ENCODE results near the gene CLPSL2. TPM values are rescaled to one million over a fixed set of nuclear protein-coding genes. Genes with fewer than 3 reads are reported as not detected.

The CLPSL2 gene
- total and polyA plus RNA-seq, 10 of the 15 experiments (the other 5 are each of a cell fraction or from before 2014, with no cell fraction given): 0.32 to 1.3 TPM; not detected in 8

GRCh38 chr6:35817515-35817914 is 41.1 kb downstream of the CLPSL2 start:
- Histone ChIP-seq H3K27ac (ENCODE audit: control insufficient read depth, insufficient read depth) (no peak overlapping the region), H3K9me3 (replicated peaks; ENCODE audit: control insufficient read depth, insufficient read depth, low read length) (peaks cover 2% of the 10 kb centered on the region; the same call in 2 of the 3 replicates), H4K20me1 (ENCODE audit: control insufficient read depth, insufficient read depth) (no peaks in the 10 kb centered on the region), H3K36me3 (ENCODE audit: control insufficient read depth in 2 of 2, insufficient read depth in 2 of 2, low read length in 1 of 2) (no peaks in the 10 kb centered on the region), H2AFZ (ENCODE audit: control insufficient read depth, low read depth, low read length) (no peak overlapping the region), H3K4me3 (no peak overlapping the region), H3K4me1 (ENCODE audit: control insufficient read depth, insufficient read depth, low read length) (no peaks in the 10 kb centered on the region), H3K79me2 (ENCODE audit: control insufficient read depth, insufficient read depth, low read length) (no peaks in the 10 kb centered on the region), H3K27me3 (replicated peaks in 1 of 2; ENCODE audit: control insufficient read depth in 2 of 2, insufficient read depth in 2 of 2, low read length in 1 of 2) (no peaks in the 10 kb centered on the region), H3K4me2 (ENCODE audit: control insufficient read depth, insufficient read depth) (no peak overlapping the region), H3K9ac (ENCODE audit: control insufficient read depth, insufficient read depth, low read length) (no peak overlapping the region)
- ChIA-PET POLR2A (no interaction called here), SMC1A (ENCODE audit: uncharacterized antibody, unreplicated experiment) (no interaction called here), CTCF (no interaction called here), RAD21 (ENCODE audit: unreplicated experiment) (no interaction called here)
- ATAC-seq (no peak), FAIRE-seq (no peak), DNase-seq (ENCODE audit: low read depth, low spot score) (no peak)
- intact Hi-C loops (cut with micrococcal nuclease; ENCODE audit: unreplicated experiment) (no loop called here), in situ Hi-C loops (cut with MboI) (no loop called here)
- no TSS peak for BruUV-seq (replicated peaks)
- TF ChIP-seq CREM (IDR thresholded peaks at IDR 0.05; ENCODE audit: low read depth) (no peak), RELA (IDR thresholded peaks at IDR 0.05; ENCODE audit: borderline replicate concordance, partially characterized antibody) (no peak), JUNB (IDR thresholded peaks at IDR 0.05) (no peak), MYC (IDR thresholded peaks at IDR 0.05; ENCODE audit: insufficient read depth, insufficient read length, insufficient replicate concordance, low read length, severe bottlenecking) (no peak), CTCF (IDR thresholded peaks at IDR 0.05 in 2 of 3, conservative IDR thresholded peaks at IDR 0.05 in 1 of 3; ENCODE audit: control insufficient read depth in 2 of 3, extremely low read depth in 1 of 3, insufficient read depth in 1 of 3, low read depth in 3 of 3, low read length in 3 of 3) (no peak), RB1 (IDR thresholded peaks at IDR 0.05; ENCODE audit: borderline replicate concordance) (no peak), ZZZ3 (IDR thresholded peaks at IDR 0.05; ENCODE audit: control insufficient read depth, insufficient read length, low read depth) (no peak), ZBED1 (IDR thresholded peaks at IDR 0.05; ENCODE audit: borderline replicate concordance) (no peak), RUNX3 (IDR thresholded peaks at IDR 0.05; ENCODE audit: low read length) (no peak), IRF3 (IDR thresholded peaks at IDR 0.05) (no peak), BCL3 (IDR thresholded peaks at IDR 0.05; ENCODE audit: borderline replicate concordance, insufficient read depth, low read depth, low read length, poor library complexity, severe bottlenecking) (no peak), CBFB (IDR thresholded peaks at IDR 0.05; ENCODE audit: low read depth) (no peak), TARDBP (IDR thresholded peaks at IDR 0.05; ENCODE audit: borderline replicate concordance) (no peak), FOXK2 (IDR thresholded peaks at IDR 0.05) (no peak), HDGF (IDR thresholded peaks at IDR 0.05) (no peak)
- TF ChIP-seq, protein P1, sequence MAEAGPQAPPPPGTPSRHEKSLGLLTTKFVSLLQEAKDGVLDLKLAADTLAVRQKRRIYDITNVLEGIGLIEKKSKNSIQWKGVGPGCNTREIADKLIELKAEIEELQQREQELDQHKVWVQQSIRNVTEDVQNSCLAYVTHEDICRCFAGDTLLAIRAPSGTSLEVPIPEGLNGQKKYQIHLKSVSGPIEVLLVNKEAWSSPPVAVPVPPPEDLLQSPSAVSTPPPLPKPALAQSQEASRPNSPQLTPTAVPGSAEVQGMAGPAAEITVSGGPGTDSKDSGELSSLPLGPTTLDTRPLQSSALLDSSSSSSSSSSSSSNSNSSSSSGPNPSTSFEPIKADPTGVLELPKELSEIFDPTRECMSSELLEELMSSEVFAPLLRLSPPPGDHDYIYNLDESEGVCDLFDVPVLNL (IDR thresholded peaks at IDR 0.05; ENCODE audit: low read depth, low read length): no peak
- TF ChIP-seq, protein P2, sequence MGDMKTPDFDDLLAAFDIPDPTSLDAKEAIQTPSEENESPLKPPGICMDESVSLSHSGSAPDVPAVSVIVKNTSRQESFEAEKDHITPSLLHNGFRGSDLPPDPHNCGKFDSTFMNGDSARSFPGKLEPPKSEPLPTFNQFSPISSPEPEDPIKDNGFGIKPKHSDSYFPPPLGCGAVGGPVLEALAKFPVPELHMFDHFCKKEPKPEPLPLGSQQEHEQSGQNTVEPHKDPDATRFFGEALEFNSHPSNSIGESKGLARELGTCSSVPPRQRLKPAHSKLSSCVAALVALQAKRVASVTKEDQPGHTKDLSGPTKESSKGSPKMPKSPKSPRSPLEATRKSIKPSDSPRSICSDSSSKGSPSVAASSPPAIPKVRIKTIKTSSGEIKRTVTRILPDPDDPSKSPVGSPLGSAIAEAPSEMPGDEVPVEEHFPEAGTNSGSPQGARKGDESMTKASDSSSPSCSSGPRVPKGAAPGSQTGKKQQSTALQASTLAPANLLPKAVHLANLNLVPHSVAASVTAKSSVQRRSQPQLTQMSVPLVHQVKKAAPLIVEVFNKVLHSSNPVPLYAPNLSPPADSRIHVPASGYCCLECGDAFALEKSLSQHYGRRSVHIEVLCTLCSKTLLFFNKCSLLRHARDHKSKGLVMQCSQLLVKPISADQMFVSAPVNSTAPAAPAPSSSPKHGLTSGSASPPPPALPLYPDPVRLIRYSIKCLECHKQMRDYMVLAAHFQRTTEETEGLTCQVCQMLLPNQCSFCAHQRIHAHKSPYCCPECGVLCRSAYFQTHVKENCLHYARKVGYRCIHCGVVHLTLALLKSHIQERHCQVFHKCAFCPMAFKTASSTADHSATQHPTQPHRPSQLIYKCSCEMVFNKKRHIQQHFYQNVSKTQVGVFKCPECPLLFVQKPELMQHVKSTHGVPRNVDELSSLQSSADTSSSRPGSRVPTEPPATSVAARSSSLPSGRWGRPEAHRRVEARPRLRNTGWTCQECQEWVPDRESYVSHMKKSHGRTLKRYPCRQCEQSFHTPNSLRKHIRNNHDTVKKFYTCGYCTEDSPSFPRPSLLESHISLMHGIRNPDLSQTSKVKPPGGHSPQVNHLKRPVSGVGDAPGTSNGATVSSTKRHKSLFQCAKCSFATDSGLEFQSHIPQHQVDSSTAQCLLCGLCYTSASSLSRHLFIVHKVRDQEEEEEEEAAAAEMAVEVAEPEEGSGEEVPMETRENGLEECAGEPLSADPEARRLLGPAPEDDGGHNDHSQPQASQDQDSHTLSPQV (IDR thresholded peaks at IDR 0.05): no peak
